HG02852 (cell line): ENCODE measurements around the gene ERC1.
"Not testable (repeated sequence)": the region's sequence is repeated elsewhere in the genome, so short reads cannot be mapped to it uniquely, and the experiment has no call there.

Experiments
- ATAC-seq: cut with Tn5 transposase; IDR thresholded peaks from one replicate; pipeline ENCODE4 v1.9.1; 2021; ENCODE audit warnings: mild to moderate bottlenecking, moderate library complexity; ENCODE audit not compliant: unreplicated experiment

ERC1 gene

DNA sequence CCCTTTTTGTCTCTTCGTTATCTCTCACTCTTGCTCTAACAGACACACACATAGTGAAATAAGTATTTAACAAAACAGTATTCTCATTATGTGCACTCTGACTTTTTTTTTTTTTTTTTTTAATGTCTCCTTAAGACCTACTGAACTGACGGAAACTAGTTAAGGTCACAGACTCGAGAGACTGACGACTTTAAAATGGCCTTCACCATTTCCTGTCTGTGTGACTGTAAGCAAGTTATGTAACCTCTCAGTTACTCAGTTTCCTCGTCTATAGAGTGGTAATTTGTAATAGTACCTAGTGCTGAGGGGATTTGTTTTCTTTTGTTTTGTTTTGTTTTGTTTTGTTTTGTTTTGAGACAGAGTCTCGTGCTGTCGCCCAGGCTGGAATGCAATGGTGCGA, 318.6 kb downstream of the ERC1 start:
- ATAC-seq = no peak

DNA sequence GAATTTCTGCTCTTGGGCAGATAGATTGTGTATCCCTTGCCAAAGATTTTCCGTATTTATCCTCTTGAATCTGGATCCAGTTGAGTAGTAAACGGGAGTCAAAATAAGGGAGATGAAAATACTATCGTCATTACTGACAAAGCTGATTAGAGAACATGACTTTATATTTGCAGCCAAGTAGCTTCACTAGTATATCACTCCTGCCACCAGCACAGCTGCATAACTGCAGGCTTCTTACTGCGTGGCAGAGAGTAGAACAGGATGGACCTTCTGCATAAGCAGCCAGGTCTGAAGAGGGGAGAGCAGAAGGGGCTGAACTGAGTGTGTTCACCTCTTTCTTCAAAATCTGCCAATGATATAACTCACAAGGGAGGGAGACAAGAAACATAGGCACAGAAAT, 319.6 kb downstream of the ERC1 start:
- no peak for ATAC-seq

- no peak for ATAC-seq
Measured at GRCh38 chr12:1311145-1311544, 320.1 kb downstream of the ERC1 start.

DNA sequence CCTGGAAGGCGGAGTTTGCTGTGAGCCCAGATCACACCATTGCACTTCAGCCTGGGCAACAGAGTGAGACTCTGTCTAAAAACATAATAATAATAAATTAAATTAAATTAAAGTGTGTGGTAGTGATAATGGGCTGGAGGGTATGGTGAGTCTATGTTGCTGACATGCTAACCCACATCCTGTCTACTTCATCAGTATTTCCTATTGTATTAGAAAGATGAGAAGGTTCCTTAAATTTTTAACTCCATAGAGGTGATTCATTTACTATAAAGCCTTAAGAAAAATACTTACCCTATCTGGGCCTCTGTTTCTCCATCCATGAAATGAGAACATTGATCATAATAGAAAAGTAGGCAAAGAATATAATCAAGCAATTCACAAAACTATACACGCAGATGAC, 322.9 kb downstream of the ERC1 start:
- no peak for ATAC-seq

DNA sequence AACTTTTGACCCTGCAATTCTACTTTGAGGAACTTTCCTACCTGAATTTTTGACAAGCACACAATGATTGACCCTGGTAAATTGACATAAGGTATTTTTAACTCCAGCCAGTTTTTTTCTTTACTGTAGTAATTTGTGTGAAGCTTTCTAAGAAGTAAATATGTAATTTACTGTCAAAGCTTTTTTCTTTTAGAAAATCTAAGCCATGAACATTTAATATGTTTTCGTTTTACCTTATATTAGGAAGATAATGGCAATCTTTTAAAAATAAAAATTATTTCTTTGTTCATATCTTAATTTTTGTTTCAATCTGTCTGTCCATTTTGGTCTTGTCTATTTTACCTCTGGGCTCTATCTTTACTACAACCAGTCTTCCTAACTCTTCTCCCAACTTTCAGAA, 323.5 kb downstream of the ERC1 start:
- ATAC-seq = no peak

DNA sequence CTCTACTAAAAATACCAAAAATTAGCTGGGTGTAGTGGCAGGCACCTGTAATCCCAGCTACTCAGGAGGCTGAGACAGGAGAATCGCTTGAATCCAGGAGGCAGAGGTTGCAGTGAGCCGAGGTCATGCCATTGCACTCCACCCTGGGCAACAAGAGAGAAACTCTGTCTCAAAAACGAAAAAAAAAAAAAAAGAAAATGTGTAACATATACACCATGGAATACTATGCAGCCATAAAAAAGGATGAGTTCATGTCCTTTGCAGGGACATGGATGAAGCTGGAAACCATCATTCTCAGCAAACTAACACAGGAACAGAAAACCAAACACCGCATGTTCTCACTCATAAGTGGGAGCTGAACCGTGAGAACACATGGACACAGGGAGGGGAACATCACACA, 326.0 kb downstream of the ERC1 start:
- not testable (repeated sequence) for ATAC-seq

GRCh38 chr12:1318327-1319031, 327.5 kb downstream of the ERC1 start:
- ATAC-seq = no peak

GRCh38 chr12:1319212-1319611, 328.2 kb downstream of the ERC1 start:
- ATAC-seq = no peak

- ATAC-seq = no peak
Measured at GRCh38 chr12:1320021-1320420, 329.0 kb downstream of the ERC1 start.

DNA sequence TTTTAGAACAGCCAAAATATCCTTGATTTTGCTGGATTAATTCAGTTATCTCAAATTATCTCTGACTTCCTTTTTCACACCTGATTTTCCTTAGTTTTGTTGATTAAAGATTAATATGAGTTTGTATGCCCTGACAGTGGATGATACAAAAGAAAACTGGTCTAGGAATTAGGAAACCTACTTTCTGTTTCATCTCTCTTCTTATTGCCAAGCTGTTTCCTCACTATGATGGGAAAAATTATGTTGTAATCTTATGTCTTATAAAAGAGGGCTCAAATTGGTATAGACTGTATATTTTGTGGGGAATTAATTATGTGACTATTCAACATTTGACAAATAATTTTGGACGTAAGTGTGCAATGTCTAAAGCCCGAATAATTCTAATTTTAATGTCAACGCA, 331.8 kb downstream of the ERC1 start:
- no peak for ATAC-seq

DNA sequence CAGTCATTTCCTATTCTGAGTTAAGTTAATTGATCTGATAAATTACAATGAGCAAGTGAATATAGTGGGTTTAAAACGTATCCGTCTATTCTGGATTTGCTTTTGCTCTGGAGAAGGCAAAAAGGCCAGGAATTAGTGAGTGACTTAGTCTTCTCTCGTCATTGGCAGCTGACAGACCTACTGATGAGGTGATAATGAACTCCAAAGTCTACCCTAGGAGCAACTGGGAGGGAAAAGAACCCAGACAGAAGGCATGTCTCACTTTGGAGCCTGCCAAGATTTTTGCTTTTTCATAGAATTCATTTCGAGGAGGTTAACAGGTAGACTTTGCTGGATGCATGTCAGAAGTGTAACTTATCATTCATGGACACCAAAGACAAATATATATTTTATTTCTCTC, 333.1 kb downstream of the ERC1 start:
- ATAC-seq = no peak

- ATAC-seq = no peak
Measured at GRCh38 chr12:1324910-1325309, 333.9 kb downstream of the ERC1 start.

DNA sequence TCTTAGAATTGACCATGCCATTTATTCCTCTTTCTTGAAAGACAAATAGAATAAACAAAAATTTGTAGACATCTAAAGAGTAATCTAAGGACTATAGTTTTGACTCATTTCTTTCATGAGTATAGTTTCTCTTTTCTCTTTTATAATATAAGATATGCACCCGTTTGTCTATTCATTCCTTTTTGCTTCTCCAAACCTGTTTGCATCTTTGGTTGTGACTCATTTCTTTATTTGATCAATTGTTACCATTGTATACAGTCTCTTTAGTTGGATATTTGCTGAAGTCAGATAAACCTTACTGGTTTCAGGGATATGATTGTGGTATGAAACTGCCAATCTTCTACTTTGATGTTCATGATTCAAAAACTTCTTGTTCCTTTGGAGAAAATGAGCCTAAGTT, 334.6 kb downstream of the ERC1 start:
- no peak for ATAC-seq

- no peak for ATAC-seq
Measured at GRCh38 chr12:1326258-1326657, 335.2 kb downstream of the ERC1 start.

DNA sequence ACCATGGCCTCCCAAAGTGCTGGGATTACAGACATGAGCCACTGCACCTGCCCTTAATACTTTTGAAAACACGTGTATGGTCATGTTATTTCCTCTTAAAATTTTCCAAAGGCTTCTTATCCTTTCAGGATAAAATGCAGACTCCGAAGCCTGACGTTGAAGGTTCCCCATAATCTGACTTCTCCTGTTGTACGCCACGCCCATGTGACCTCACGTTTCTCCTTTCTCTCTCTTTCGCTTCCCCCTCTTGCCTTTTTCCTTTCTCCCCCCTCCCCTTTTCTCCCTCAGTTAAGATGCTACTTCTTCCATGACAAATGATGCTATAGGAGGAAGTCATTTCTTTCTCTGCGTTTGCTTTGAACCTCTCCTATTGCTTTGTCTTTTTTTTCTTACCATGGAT, 337.4 kb downstream of the ERC1 start:
- no peak for ATAC-seq

- no peak for ATAC-seq
Measured at GRCh38 chr12:1329784-1330476, 338.9 kb downstream of the ERC1 start.

GRCh38 chr12:1330477-1330827, 339.4 kb downstream of the ERC1 start:
- no peak for ATAC-seq

DNA sequence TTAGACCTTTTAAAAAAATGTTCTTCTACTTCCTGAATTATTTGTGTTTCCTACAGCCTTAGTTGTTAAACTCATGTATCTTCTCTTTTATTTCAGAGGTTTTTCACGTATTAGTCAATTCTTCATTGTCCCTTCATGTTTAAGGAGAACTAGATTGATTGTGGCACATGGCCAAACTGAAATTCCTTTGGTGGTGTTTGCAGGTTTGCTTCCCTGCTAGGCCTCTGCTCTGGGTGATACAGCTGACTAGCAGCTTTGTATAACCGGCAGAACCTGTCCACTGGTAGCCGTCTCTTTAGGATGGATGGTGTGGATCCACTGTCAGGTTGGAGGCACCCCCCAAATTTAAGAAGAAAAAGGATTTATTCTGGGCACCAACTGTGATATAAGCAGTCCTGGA, 341.3 kb downstream of the ERC1 start:
- no peak for ATAC-seq

DNA sequence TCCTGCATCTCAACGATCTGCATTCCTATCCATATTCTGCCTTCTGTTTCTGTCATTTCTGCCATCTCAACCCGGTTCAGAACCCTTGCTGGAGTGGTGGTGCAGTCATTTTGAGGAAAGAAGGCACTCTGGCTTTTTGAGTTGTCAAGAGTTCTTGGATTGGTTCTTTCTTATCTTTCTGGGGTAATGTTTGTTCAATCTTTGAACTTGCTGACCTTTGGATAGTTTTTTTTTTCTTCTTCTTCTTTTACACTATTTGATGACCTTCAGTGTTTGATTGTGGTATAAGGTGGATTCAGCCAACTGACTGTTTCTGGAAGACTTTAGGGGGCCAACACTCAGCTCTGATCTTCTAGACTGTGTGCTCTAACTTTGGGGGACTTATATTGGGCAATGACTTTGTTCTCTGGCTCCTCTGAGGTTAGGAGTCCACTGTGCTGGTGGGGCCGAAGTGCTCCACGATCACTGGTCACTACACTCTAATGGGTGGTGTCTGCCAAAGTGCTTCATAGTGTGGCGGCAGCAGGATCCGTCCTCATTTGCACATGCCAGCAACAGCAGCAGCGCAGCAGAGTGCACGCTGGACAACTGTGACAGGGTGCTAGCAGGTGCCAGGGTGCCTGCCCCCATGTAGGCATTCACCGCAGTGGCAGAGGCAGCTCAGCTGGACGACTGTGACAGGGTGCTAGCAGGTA, 347.6 kb downstream of the ERC1 start:
- no peak for ATAC-seq

DNA sequence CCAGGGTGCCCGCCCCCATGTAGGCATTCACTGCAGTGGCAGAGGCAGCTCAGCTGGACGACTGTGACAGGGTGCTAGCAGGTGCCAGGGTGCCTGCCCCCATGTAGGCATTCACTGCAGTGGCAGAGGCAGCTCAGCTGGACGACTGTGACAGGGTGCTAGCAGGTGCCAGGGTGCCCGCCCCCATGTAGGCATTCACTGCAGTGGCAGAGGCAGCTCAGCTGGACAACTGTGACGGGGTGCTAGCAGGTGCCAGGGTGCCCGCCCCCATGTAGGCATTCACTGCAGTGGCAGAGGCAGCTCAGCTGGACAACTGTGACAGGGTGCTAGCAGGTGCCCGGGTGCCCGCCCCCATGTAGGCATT, 348.1 kb downstream of the ERC1 start:
- ATAC-seq = not testable (repeated sequence)

GRCh38 chr12:1339618-1340319, 348.7 kb downstream of the ERC1 start:
- no peak for ATAC-seq

- ATAC-seq = not testable (repeated sequence)
Measured at GRCh38 chr12:1341270-1341669, 350.2 kb downstream of the ERC1 start.
